ENCODE results near the gene EDA.

The EDA gene

DNA sequence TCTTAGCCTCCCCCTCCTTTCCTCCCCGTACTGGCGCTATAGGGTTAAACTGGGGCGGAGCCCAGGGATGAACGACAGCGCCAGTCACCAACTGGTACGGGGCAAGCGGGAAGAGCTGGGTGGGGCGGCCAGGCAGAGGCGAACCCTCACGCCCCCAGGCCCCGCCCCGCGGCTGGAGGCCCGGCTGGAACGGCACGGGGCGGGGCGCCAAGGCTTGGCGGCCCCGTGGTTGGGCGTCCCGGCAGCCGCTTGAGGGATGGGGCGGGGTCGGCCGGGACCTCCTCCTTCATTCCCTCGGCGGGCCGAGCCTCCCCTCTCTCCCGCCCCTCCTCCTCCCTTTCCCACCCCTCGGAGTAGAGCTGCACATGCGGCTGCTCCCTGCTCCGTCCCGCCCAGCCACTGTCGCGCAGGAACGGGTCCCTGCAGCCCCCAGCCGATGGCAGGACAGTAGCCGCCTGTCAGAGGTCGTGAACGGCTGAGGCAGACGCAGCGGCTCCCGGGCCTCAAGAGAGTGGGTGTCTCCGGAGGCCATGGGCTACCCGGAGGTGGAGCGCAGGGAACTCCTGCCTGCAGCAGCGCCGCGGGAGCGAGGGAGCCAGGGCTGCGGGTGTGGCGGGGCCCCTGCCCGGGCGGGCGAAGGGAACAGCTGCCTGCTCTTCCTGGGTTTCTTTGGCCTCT is at the start of gene EDA:
Gene EDA, plus strand, starts transcription at position 335 of the 678 bp plus-strand sequence.
- peak; percentile 61 for DNase-seq (ENCODE audit: low spot score)

DNA sequence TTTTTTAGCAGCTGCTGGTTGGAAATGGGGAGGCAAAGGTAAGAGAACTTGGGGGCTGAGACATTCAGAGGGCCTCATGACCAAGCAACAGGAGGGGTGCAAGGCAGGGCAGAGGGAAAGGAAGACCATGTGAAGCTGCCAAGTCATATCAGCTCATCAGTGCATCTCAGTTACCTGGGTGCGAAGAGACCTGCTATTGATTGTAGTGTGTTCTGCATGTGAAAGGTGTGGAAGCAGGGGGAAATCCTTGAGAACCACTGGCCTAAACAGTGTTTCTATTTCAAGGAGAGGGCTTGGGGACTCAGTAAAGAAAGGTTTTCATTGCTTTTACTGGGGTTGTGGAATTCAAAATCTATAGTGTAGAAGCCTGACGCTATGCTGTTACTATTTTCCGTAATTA is 47.1 kb upstream of the EDA start:
- DNase-seq (ENCODE audit: low spot score), result no peak

DNA sequence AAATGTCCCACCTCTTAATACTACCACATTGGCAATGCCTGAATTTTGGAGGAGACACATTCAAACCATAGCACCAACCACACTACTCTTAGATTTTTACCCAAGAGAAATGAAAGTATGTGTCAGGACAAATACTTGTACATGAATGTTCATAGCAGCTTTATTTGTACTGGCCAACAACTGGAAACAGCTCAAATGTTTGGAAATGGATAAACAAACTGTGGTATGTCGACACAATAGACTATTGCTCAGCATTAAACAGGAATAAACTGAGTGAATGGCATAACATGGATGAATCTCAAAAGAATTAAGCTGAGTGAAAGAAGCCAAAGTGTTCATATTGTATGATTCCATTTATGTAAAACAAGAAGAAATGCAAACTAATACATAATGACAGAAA is 18.5 kb upstream of the EDA start:
- no peak for DNase-seq (ENCODE audit: low spot score)

DNA sequence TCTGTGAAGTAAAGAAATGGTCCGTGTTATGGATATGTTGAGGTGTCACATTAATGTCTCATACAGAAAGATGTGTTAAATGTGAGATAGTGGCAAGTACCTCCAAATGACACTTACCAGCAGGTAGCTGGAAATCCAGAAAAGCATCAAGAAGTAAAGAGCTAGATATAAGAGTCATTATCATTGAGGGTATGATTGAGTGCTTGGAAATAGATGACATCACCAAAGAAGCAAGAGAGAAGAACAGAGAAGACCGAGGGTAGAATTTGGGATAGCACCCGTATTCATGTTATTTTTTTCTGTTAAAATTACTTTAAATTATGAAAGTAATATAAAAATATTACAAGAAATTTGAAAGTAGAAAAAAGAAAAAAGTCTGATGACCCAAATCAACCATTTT is 15.7 kb upstream of the EDA start:
- DNase-seq (ENCODE audit: low spot score), result no peak

DNA sequence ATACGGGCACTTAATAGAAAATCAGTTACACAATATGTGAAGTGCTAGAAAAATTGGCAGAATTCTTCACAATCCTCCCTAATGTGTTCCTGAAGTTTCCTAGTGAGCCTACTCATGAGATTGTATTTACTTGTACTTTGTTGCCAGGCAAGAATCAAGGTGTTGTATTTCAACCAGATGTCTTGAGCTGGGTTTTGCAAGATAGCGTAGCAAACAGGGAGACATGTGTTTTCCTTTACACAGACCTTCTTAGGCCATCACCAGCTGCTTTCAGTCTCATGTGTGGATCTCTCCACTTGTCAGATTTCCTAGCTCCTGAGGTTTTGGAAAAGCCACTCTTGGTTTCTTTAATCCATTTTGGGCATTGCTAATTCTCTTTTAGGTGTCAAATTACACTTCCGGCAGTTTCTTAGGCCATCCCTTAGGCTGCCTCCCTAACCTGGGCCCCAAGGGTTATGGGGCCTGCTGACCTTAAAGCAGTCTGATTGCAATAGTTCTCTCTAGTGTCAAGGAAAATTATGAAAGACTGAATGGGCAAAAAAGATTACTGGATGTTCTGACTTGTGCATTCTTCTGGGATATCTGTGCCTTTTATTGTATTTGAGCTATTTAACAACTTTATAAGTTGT is 12.2 kb upstream of the EDA start:
- no peak for DNase-seq (ENCODE audit: low spot score)

DNA sequence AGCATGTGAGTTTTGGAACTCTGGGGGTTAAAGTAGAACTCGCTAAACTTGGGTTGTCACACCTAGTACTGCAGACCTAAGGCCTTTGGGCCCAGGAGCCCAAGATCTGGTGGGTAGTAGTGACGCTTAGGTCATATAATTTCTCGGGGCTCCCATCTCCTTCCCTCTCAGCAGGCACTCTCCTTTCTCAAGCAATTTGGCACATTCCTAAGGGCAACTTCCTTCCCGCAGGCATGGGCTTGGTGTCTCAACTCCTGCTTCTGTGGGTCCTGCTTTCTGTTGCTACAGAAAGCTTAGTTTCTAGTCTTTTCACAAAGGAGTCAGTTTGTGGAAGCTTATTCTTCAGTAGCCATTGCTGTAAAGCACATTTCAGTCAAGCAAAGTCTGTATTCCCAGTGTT is 10.4 kb upstream of the EDA start:
- DNase-seq (ENCODE audit: low spot score), result no peak

DNA sequence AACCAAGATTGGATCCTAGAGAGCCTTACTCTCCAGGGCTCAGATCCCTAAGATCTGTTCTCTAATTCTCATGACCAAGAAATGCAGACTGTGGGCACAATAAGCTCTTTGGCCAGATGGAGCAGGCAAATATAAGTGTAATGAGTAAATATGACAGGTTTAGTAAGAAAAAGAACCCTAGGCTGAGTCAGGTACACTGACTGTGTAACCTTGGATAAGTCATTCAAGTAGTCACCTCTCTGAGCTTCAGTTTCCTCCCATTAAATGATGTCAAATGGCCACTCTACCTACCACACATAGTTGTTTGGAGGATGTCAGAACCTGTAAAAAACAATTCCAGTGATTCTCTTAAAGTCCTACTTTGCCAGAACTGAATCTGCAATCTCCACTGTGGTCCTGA is 8.3 kb upstream of the EDA start:
- no peak for DNase-seq (ENCODE audit: low spot score)

DNA sequence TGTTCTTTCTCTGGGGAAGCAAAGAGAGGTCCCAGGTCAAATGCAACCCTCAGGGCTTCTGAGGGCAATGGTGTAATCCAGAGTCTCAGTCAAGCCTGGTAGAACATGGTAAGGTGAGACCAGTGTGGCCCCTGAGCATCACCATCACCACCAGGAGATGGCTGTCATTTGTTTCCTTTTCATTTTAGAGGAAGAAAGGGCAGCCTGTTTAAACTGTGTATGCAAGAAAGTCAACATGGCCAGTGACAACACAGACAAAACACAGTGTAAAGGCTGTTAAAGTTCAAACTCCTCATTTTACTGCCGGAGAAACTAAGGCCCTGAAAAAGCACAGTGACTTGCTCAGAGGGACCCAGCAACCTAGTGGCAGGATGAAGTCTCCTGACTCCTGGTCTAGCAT is 2.0 kb upstream of the EDA start:
- no peak for DNase-seq (ENCODE audit: low spot score)

DNA sequence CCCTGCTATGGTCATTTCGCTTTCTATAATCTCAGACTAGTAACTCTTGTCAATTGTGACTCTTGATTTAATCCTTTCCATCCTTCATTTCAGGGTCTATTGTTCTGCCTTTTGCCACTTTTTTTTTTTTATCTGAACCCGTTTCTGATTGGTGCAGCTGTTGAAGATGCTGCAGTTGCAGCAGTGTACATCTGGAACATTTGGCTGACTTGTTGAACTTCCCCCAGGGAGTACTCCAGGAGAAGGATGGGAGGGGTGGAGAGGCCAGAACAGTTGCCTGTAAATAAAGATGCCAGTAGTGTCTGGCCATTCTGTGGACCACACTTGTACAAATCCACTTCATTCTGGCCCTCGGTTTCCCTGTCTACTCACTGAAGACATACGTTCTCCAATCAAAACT is 1.0 kb upstream of the EDA start:
- no peak for DNase-seq (ENCODE audit: low spot score)

DNA sequence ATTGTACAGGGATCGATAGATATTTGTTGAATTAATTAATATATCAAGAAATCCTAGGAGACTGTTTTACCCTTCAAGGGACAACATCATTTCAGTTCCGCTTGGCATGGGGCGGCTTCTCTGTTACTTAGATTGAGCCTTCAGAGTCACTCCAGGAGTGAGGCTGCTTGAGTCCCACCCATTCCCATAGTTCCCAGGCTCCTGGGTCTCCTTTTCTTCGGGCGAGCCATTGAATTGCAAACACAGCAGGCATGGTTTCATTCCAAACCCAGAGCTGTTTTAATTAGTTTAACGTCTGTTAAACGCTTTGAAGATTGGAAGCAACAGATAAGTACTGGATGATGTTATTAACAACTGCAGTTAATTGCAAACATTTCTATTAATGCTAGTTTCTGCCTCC is 571 bp upstream of the EDA start:
- DNase-seq (ENCODE audit: low spot score), result no peak

DNA sequence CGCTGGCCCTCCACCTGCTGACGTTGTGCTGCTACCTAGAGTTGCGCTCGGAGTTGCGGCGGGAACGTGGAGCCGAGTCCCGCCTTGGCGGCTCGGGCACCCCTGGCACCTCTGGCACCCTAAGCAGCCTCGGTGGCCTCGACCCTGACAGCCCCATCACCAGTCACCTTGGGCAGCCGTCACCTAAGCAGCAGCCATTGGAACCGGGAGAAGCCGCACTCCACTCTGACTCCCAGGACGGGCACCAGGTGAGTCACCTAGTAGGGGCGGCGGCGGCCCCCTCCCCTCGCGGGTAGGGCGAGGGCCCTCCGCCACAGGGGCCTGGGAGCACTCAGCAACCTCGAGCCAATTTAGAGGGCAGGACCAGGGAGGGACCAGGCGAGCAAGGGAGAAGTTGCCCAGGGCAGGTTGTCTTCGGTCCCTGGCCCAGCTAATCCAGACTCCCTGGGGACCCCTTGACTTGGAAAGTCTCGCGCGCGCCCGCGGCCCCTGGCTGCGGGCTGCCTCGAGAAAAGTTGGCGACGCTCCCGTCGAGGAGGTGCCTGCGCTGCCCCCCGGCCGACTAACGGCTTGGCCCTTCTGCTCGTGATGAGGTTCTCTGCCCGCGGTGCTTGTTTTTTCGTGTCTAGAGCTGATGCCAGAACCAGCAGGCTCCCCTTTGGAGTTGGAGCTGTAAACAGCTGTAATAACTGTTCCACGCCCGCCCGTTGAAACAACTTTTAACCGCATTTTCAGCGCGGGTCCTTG is 717 bp downstream of the EDA start:
- no peak for DNase-seq (ENCODE audit: low spot score)

DNA sequence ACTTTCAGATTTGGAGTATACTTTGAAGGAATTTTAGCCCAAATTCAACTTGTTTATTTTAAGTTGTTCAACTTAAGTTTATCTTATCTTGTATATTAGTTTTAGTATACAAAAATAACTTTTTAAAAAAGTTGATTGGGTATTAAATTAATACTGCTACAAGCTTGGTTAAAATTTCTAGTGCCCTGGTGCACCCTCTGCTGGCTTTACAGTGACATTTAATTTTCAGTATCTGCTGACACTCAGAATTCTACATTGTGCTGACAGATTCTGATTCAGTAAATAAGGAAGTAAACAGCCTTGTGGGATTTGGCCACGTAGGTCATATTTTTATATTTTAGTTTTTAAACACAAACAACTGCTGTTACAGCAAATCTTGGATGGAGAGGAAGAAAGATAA is 2.9 kb downstream of the EDA start:
- DNase-seq (ENCODE audit: low spot score), result peak; percentile 2

DNA sequence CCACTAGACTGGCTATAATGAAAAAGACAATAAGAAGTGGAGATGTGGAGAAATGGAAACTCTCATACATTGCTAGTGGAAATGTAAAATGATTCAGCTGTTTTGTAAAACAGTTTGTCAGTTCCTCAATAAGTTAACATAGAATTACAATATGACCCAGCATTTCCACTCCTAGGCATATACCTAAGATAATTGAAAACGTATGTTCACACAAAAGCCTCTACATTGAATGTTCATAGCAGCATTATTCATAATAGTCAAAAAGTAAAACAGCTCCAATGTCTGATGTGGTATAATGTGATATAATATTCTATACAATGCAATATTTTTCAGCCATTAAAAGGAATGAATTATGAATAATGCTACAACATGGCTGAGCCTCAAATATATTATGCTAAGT is 10.2 kb downstream of the EDA start:
- DNase-seq (ENCODE audit: low spot score), result no peak

DNA sequence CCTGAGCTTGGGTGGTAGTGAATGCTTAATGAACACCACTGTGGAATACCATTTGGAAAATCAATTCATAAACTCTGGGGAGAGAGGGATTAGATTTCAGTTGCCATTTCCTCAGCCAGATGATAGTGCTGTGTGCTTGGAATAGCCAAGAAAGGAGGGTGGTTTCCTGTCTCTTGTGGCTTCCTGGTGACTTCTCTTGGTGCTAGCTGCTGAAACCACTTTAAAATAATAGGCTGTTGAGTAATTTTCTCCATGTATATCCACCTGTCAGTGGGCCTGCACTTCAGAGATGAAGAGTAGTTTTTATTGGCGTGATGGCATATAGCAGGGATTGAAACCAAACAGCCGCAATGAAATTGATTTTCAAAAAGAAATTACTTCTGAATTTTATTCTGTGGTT is 11.8 kb downstream of the EDA start:
- DNase-seq (ENCODE audit: low spot score), result no peak

DNA sequence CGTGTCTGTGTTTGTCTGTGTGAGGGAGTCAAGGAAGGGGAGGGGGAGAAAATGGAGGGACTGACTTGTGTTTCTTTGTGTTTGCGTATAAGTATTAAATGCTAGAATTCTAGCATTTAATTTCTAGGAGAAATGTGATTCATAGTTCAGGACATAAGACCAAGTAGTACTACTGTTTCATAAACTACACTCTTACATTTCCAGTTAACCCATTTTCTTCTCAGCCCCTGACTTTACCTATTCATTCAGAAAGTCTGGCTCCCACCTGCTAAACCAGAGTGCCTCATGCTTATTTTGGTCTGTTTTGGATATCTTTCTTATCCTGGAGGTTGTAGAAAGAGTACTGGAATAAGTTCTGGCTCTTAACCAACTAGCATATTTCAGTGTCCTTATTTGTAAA is 14.2 kb downstream of the EDA start:
- DNase-seq (ENCODE audit: low spot score), result no peak

DNA sequence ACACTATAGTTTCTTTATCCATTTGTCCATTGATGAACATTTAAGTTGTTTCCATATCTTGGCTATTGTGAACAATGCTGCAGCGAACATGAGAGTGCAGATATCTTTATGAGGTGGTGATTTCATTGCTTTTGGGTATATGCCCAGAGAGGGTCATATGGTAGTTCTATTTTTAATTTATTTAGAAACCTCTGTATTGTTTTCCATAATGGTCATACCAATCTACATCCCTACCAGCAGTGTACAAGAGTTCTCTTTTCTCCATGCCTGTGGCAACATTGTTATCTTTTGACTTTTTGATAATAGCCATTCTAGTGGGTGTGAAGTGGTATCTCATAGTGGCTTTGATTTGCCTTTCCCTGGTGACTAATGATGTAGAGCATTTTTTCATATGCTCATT is 48.8 kb downstream of the EDA start:
- no peak for DNase-seq (ENCODE audit: low spot score)

DNA sequence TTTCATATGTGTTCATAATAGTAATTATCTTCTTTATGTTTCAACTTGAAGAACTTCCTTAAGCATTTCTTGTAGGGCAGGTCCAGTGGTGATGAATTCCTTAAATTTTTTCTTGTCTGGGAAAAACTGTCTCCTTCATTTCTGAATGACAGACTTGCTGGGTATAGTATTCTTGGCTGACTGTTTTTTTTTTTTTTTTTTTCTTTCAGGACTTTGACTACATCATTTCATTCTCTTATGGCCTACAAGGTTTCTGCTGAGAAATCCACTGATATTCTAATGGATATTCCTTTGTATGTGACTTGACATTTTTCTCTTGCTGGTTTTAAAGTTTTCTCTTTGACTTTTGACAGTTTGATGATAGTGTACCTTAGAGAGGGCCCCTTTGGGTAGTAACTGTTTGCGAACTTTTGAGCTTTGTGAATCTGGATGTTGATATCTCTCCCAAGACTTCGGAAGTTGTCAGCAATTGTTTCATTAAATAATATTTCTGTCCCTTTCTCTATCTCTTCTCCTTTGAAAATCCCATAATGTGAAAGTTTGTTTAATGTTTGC is 54.2 kb downstream of the EDA start:
- DNase-seq (ENCODE audit: low spot score), result no peak

DNA sequence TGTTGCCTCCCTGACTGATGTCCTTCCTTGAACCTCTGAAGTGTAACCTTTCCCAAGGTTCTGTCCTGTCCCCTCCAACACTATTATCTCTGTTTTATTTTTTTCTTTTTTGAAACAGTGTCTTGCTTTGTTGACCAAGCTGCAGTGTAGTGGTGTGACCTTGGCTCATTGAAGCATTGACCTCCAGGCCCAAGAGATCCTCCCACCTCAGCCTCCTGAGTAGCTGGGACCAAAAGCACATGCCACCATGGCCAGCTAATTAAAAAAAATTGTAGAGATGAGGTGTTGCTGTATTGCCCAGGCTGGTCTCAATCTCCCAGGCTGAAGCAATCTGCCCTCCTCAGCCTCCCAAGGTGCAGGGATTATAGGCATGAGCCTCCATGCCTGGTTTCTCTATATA is 59.0 kb downstream of the EDA start:
- no peak for DNase-seq (ENCODE audit: low spot score)

DNA sequence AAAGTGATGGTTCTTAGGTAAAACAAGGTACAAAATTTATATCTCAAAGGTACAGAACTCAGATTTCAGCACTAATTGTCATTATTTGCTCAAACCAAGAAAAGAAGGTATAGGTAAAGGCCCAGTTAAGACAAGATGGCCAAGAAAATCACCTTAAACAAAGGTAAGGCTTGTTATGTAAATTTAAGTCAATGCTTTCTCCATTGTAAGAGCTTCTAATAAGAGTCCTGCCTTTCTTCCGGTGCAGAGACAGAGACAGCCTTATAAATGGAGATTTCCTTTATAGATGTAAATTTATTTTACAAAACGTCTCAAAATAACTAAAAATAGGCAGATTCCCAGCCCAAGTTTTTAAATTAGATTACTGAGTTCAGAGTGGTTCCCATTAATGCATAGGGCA is 89.9 kb downstream of the EDA start:
- DNase-seq (ENCODE audit: low spot score), result no peak

DNA sequence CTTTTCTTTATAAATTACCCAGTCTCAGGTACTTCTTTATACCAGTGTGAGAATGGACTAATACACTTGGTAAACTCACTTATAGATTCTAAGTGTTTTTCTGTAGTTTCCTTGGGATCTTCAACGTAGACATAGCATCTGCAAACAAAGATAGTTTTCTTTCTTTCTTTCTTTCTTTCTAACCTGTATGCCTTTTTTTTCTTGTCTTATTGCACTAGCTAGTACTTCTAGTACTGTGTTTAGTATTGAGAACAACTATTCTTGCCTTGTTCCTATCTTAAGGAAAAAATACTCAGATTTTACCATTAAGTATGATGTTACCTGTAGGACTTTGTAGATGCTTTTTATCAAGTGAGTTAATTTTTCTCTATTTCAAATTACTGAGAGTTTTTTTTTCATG is 102.2 kb downstream of the EDA start:
- DNase-seq (ENCODE audit: low spot score), result no peak

DNA sequence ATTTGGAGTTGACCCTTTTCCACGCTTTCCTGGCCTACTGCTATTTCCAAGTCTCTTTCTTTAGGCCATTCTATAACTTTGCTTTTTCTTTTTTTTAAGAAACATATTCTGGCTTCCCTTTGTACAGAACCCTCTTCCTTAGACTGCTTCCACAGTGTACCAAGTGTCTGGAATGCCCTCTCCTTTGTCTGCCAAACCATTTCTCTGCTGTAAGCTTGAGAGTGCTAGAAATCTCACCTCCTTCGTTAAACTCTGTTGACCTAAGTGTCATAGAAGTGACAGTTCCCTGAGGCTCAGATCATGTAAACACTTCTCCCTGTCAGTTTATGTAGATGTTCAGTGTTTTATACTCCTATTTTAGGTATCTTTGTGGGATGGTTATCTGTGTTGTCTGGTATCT is 108.4 kb downstream of the EDA start:
- DNase-seq (ENCODE audit: low spot score), result no peak

DNA sequence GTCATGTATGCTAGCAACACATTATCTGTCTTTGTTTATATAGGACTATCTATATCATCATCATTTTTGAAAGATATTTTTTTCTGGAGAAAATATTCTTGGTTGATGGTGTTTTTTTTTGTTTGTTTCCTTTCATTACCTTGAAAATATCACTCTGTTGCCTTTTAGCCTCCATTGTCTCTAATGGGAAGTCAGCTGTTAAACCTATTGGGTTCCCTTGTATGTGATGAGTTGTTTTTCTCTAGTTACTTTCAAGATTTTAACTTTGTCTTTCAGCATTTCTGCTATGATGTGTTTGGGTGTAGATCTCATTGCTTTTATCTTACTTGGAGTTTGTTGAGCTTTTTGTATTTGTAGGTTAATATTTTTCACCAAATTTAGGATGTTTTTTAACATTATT is 124.4 kb downstream of the EDA start:
- DNase-seq (ENCODE audit: low spot score), result no peak

DNA sequence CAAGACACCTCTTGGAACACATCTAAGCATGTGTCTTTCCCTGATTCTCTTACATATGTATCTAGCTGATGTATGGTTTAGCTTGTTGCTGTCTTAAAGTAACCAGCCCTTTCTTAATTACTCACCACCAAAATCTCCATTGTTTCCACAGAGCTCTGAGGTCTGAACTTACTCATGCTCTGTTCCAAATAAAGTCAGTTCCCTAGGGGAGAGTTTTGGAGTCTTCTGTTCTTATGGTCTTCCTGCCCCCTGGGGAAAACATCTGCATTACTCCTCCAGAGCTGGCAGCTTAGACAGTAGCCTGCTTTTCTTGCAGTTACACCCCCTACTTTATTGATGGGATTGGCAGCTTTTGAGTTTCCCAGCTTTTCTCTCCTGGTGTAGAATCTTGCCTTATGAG is 125.8 kb downstream of the EDA start:
- no peak for DNase-seq (ENCODE audit: low spot score)

Measured in CD4-positive, alpha-beta T cell treated with Interleukin-15 for 4 hours (primary cell).